GM20000 (cell line): ENCODE measurements around the gene SHISA4.
A peak's percentile ranks its signal among the peaks of the same experiment; 100 is the strongest.

Experiments used
- DNase-seq: peaks from one replicate; pipeline ENCODE4 v3.0.0; 2012; ENCODE audit warnings: low spot score
- CTCF ChIP-seq: IDR thresholded peaks from 2 replicates; pipeline ENCODE4 v1.5.1; 2012; ENCODE audit warnings: mild to moderate bottlenecking, control low read depth; ENCODE audit errors: extremely low read depth, missing control alignments

Gene SHISA4

GRCh38 chr1:201870397-201870796 is 18.3 kb upstream of the SHISA4 start:
- no peak for TF ChIP-seq CTCF

GRCh38 chr1:201874672-201875071 is 14.0 kb upstream of the SHISA4 start:
- TF ChIP-seq CTCF = no peak
- DNase-seq = no peak

More at GRCh38 chr1:201870397-201870796, 18.3 kb upstream of the SHISA4 start:
- no peak for DNase-seq

DNA sequence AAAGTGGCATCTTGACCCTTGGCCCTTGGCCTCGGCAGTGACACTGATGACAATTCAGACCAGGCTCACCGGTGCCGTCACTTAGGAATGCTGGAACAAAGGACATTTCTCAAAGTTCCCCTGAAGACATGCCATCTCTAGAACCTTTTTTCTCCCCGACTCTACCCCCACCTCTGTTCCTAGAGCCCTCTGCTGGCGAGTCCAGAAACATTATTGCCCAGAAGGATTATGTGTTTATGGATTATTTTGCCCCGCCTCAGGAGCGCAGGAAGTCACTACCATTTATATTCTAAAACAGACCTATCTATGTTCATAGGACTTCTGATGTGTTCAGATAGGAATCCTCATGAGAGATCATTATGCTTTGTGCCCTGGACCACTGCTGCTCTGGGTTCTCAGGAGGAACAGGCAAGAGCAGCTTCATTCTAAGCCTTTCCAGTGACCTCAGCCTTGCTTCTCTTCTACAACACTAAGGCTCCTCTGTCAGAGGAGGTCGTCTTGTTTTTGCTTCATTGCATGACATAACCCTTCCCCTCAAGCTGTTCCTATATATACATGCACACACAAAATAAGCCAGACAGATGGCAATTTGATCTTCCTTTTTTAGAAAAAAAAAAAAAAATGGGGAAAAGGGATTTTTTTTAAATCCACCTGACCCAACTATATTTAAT is 12.4 kb upstream of the SHISA4 start:
- TF ChIP-seq CTCF = no peak
- no peak for DNase-seq

GRCh38 chr1:201877877-201878401 is 10.8 kb upstream of the SHISA4 start:
- TF ChIP-seq CTCF = peak; percentile 38
- peak; percentile 66 for DNase-seq

- DNase-seq = no peak
- no peak for TF ChIP-seq CTCF
These were observed 7.6 kb upstream of the SHISA4 start for GRCh38 chr1:201880928-201881571.

- TF ChIP-seq CTCF = no peak
- no peak for DNase-seq
These were observed 7.1 kb upstream of the SHISA4 start for GRCh38 chr1:201881617-201882016.

- no peak for TF ChIP-seq CTCF
- DNase-seq = no peak
These were observed 6.0 kb upstream of the SHISA4 start for GRCh38 chr1:201882665-201883132.
